ENCODE measurements around the gene KLF1.
"Not testable (repeated sequence)": the region's sequence is repeated elsewhere in the genome, so short reads cannot be mapped to it uniquely, and the experiment has no call there.

KLF1 gene

GRCh38 chr19:12867120-12868099, 19.6 kb downstream of the KLF1 start:
- DNase-seq (ENCODE audit: low spot score): peak; percentile 70

GRCh38 chr19:12866416-12867119, 20.4 kb downstream of the KLF1 start:
- no peak for DNase-seq (ENCODE audit: low spot score)

DNA sequence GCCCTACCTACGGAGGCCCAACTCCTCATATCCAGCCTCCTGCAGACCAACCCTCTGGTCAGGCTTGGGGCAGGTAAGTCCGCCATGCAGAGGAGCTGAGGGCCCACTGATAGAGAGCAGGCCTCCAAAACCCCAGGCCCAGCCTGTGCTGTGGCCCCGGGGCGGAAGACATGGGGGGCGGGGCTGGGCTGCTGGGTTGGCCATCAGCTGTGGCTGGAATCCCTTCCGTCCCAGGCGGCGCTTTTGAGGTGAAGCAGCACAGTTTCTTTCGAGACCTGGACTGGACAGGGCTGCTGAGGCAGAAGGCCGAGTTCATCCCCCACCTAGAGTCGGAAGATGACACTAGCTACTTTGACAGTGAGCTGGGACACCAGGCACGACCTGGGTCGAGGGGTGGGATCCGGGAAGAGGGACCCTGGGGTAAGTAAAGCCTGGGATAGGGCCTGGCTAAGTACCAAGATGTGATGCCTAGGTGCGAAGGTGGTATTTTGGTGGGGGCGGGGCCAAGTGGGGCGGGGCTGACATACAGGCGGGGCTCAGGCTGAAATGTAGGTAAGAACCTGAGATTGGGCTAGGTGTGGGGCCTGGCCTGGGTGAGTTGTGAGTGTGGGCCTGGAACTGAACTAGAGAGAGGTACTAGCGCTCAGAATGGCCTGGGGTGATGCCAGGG, 21.1 kb downstream of the KLF1 start:
- no peak for DNase-seq (ENCODE audit: low spot score)

DNA sequence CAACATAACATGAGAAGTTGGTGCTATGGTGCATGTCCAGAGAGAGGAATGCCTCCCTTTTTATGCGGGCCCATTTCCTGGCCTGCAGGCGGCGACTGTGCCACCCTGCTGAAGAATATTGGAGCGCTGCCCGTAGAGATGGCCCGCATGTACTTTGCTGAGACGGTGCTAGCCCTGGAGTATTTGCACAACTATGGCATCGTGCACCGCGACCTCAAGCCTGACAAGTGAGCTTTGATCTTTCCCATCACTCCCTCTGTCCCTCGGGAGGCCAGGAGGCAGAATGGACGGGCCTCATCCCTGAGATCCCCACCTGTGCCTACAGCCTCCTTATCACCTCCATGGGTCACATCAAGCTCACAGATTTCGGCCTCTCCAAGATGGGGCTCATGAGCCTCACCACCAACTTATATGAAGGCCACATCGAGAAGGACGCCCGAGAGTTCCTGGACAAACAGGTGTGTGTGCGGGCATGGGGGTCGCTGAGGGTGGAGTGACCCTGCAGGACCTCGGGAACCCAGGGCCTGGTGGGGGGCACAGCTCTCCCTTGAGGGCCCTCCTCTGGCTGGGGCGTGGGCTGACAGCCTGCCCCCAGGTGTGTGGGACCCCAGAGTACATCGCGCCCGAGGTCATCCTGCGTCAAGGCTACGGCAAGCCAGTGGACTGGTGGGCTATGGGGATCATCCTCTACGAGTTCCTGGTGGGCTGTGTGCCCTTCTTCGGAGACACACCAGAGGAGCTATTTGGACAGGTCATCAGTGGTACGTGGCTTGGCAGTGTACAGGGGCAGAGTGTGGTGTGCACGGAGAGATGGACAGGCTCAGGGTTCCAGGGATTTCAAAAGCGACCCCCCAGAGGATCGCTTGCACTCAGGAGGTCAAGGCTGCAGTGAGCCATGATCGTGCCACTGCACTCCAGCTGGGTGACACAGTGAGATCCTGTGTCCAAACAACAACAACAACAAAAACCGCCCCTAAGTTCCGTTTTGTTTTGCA, 22.0 kb downstream of the KLF1 start:
- DNase-seq (ENCODE audit: low spot score): peak; percentile 55

DNA sequence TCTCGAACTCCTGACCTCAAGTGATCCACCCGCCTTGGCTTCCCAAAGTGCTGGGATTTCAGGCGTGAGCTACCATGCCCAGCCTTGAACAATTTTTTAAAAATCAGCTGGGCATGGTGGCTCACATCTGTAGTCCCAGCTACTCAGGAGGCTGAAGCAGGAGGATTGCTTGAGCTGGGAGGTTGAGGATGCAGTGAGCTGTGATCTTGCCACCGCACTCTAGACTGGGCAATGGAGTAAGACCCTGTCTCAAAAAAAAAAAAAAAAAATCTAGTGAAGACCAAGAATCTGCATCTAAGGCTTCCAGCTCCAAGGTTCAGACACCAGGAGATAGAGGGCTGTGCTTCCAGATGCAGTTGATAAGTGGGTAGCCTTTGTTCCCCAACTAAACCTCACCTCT, 22.9 kb downstream of the KLF1 start:
- DNase-seq (ENCODE audit: low spot score): no peak

GRCh38 chr19:12859546-12859945, 27.5 kb downstream of the KLF1 start:
- no peak for DNase-seq (ENCODE audit: low spot score)

- no peak for DNase-seq (ENCODE audit: low spot score)
Measured at GRCh38 chr19:12858041-12858928, 28.7 kb downstream of the KLF1 start.

GRCh38 chr19:12856653-12857052, 30.3 kb downstream of the KLF1 start:
- no peak for DNase-seq (ENCODE audit: low spot score)

GRCh38 chr19:12847159-12848139, 39.6 kb downstream of the KLF1 start:
- peak; percentile 84 for DNase-seq (ENCODE audit: low spot score)

DNA sequence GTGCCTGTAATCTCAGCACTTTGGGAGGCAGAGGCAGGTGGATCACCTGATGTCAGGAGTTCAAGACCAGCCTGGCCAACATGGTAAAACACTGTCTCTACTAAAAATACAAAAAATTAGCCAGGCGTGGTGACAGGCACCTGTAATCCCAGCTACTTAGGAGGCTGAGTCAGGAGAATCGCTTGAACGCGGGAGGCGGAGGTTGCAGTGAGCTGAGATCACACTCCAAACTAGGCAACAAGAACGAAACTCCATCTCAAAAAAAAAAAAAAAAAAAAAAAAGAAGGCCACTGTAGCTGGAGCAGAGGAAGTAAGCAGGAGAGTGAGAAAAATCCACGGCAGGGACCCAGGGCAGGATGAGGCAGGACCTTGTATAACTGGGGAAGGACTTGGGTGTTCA, 40.4 kb downstream of the KLF1 start:
- DNase-seq (ENCODE audit: low spot score): not testable (repeated sequence)

DNA sequence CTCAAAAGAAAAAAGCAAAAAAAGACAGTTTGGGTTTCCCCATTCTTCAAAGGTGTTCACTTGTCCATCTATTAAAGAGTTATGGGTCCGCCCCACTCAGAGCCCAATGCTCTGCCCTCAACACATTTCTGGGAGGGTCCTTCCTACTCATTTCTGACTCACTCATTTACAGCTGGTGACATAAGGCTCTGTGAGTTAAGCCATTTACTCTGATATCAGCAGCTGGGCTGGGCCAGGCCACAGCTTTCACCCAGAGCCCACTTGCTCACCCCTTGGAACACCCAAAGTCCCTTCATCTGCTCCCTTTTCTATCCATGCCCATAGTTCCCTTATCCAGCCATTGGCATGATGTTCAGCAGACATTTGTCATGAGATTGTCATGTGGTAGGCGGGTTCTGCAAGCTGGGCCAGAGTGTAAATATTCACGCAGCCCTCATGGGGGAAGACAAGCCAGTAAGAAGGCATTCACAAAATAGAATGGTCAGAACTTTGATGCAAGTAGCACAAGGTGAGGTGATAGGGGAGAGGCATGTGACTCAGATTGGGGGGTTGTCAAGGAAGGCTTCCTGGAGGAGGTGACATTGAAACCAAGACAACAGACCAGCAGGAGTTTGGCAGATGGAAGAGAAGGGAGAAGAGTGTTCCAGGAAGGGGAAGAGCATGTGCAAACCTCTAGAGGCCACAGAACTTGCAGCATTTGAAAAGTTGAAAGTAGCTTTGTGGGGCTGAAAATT, 42.8 kb downstream of the KLF1 start:
- DNase-seq (ENCODE audit: low spot score): no peak

GRCh38 chr19:12843328-12843727, 43.7 kb downstream of the KLF1 start:
- no peak for DNase-seq (ENCODE audit: low spot score)

DNA sequence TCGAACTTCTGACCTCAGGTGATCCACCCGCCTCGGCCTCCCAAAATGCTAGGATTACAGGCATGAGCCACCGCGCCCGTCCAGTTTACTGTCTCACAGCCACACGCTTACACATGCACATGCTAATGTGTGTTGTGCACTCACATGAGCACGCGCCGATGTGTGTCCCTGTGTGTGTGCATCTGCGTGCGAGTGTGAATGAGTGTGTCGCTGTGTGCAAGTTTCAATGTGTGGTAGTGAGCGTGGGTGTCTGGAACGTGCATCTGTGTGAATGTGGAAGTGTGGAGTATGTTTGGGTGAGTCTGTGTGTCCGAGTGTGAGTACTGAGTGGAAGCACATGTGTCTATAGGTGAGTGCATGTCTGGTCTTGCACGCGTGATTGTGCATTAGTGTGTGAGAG, 44.5 kb downstream of the KLF1 start:
- DNase-seq (ENCODE audit: low spot score): no peak

DNA sequence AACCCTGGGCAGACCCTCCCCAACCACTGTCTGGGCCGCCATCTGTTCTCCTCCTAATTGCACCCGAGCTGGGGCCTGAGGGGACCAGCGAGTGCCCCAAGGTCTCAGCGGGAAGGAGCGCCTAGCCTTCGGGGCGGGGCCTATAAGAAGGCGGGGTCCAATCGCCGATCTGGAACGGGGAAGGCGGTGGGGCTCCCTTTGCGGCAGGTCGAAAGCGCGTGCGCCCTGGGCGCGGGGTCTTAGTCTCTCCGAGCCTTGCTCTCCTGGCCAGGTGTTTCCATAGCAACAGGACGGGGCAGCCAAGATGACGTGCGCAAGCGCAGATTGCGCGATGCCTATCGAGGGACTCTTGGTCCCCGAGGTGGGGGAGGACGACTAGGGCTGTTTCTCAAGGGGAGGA, 45.9 kb downstream of the KLF1 start:
- DNase-seq (ENCODE audit: low spot score): peak; percentile 57

- DNase-seq (ENCODE audit: low spot score): peak; percentile 91
Measured at GRCh38 chr19:12840091-12841079, 46.6 kb downstream of the KLF1 start.

GRCh38 chr19:12838886-12839756, 47.9 kb downstream of the KLF1 start:
- DNase-seq (ENCODE audit: low spot score): no peak
